H1 (cell line): ENCODE results near the gene PDE2A. TPM values are rescaled to one million over a fixed set of nuclear protein-coding genes. Genes with fewer than 3 reads are reported as not detected.

Experiments used
- CTCF ChIA-PET: fragments of 300-600 bp; sonication (Branson Sonifier 250); formaldehyde crosslinking; loops from one replicate; lab custom pipeline; 2021; ENCODE audit not compliant: partially characterized antibody; lab: Charles Lee
- POLR2A ChIA-PET: fragments of 300-600 bp; sonication (Branson Sonifier 250); formaldehyde crosslinking; loops from one replicate; lab custom pipeline; 2021; ENCODE audit warnings: inconsistent platforms; ENCODE audit not compliant: partially characterized antibody; lab: Charles Lee
- DNase-seq, 2 experiments: peaks; one replicate each; pipeline versions ENCODE4 v3.0.0 to v3.0.0-alpha.2; 2010 to 2022; ENCODE audit warnings: low spot score in 2 of 2, low read depth in 1 of 2, mixed read lengths in 1 of 2
- FAIRE-seq: peaks from 2 replicates; lab custom pipeline; 2011; peaks lifted over from hg19 to GRCh38; lab: Jason Lieb, UNC
- H2AFZ ChIP-seq: 2 replicates; pipeline ENCODE4 v1.8.1; 2012; ENCODE audit warnings: low read length, inconsistent platforms
- H2AK5ac ChIP-seq: 2 replicates; pipeline ENCODE4 v1.6.1; 2013; ENCODE audit warnings: low read depth, low read length
- H2BK120ac ChIP-seq: replicated peaks from 2 replicates; pipeline ENCODE3; 2013; ENCODE audit warnings: low read depth, low read length, inconsistent platforms
- H2BK12ac ChIP-seq: 2 replicates; pipeline ENCODE4 v1.6.1; 2013; ENCODE audit warnings: low read depth, low read length
- H2BK15ac ChIP-seq: 2 replicates; pipeline ENCODE4 v1.6.1; 2013; ENCODE audit warnings: low read length
- H2BK20ac ChIP-seq: 2 replicates; pipeline ENCODE4 v1.6.1; 2013; ENCODE audit warnings: low read length
- H2BK5ac ChIP-seq: 2 replicates; pipeline ENCODE4 v1.6.1; 2013; ENCODE audit warnings: low read depth, low read length
- H3K14ac ChIP-seq: 2 replicates; pipeline ENCODE4 v1.6.1; 2013; ENCODE audit warnings: inconsistent platforms; ENCODE audit not compliant: insufficient read length
- H3K18ac ChIP-seq: 2 replicates; pipeline ENCODE4 v1.6.1; 2013; ENCODE audit warnings: low read length; ENCODE audit errors: extremely low read depth
- H3K23ac ChIP-seq: 2 replicates; pipeline ENCODE4 v1.6.1; 2013; ENCODE audit warnings: inconsistent platforms; ENCODE audit not compliant: insufficient read length
- H3K23me2 ChIP-seq: 2 replicates; pipeline ENCODE4 v1.6.1; 2013; ENCODE audit warnings: low read depth, low read length
- H3K27ac ChIP-seq: 2 replicates; pipeline ENCODE4 v1.6.1; 2011; ENCODE audit warnings: low read depth, low read length, inconsistent platforms
- H3K27me3 ChIP-seq, 4 experiments: replicated peaks in 1 of 4; 1 replicate in 1 of 4; 2 replicates in 3 of 4; pipeline versions ENCODE4 v1.6.1 to v1.8.1; 2011 to 2013; ENCODE audit warnings: low read length in 3 of 4, mild to moderate bottlenecking in 3 of 4, inconsistent platforms in 2 of 4, mixed read lengths in 2 of 4, moderate library complexity in 1 of 4; ENCODE audit not compliant: control insufficient read depth in 3 of 4, insufficient read depth in 3 of 4; ENCODE audit errors: extremely low read depth in 1 of 4
- H3K36me3 ChIP-seq, 4 experiments: 2 replicates each; pipeline versions ENCODE4 v1.6.1 to v1.8.1; 2011 to 2013; ENCODE audit warnings: mild to moderate bottlenecking in 4 of 4, low read length in 3 of 4, moderate library complexity in 2 of 4, control low read depth in 1 of 4, inconsistent platforms in 1 of 4; ENCODE audit not compliant: insufficient read depth in 4 of 4, control insufficient read depth in 2 of 4
- H3K4ac ChIP-seq: replicated peaks from 2 replicates; pipeline ENCODE3; 2013; ENCODE audit warnings: low read length, low read depth, mixed read lengths, inconsistent platforms; ENCODE audit not compliant: insufficient read length
- H3K4me1 ChIP-seq, 4 experiments: replicated peaks in 1 of 4; 1 replicate in 1 of 4; 2 replicates in 3 of 4; pipeline versions ENCODE4 v1.6.1 to v1.8.1; 2011 to 2013; ENCODE audit warnings: low read length in 3 of 4, inconsistent platforms in 2 of 4, mixed read lengths in 1 of 4; ENCODE audit not compliant: insufficient read depth in 4 of 4, control insufficient read depth in 3 of 4
- H3K4me2 ChIP-seq, 2 experiments: 2 replicates each; pipeline versions ENCODE4 v1.6.1 to v1.8.1; 2011 to 2013; ENCODE audit warnings: low read depth in 2 of 2, low read length in 2 of 2, control low read depth in 1 of 2, inconsistent platforms in 1 of 2, mild to moderate bottlenecking in 1 of 2; ENCODE audit not compliant: insufficient read depth in 1 of 2
- H3K4me3 ChIP-seq, 4 experiments: fragments of 200-600, 300-600 bp in 1 of 4; sonication (generic), shearing (Covaris generic), sonication (Bioruptor Twin) in 1 of 4; 2 replicates each; pipeline versions ENCODE4 v1.5.1 to v1.8.1; 2011 to 2016; ENCODE audit warnings: low read length in 4 of 4, low read depth in 3 of 4, control low read depth in 2 of 4, inconsistent platforms in 2 of 4, mild to moderate bottlenecking in 2 of 4, mixed read lengths in 1 of 4, moderate library complexity in 1 of 4; ENCODE audit not compliant: insufficient read depth in 2 of 4; ENCODE audit errors: extremely low read depth in 1 of 4
- H3K56ac ChIP-seq: replicated peaks from 2 replicates; pipeline ENCODE3; 2013; ENCODE audit warnings: low read depth, mild to moderate bottlenecking, mixed read lengths, low read length, inconsistent platforms; ENCODE audit not compliant: insufficient read length
- H3K79me1 ChIP-seq: 2 replicates; pipeline ENCODE4 v1.6.1; 2013; ENCODE audit warnings: low read depth, low read length, control low read depth
- H3K79me2 ChIP-seq, 2 experiments: 2 replicates each; pipeline versions ENCODE4 v1.6.1 to v1.8.1; 2012 to 2013; ENCODE audit warnings: low read length in 2 of 2, mild to moderate bottlenecking in 2 of 2, inconsistent platforms in 1 of 2; ENCODE audit not compliant: insufficient read depth in 2 of 2, control insufficient read depth in 1 of 2
- H3K9ac ChIP-seq, 4 experiments: replicated peaks in 1 of 4; 1 replicate in 1 of 4; 2 replicates in 3 of 4; pipeline versions ENCODE4 v1.6.1 to v1.8.1; 2011 to 2013; ENCODE audit warnings: low read depth in 3 of 4, low read length in 3 of 4, control low read depth in 2 of 4, mild to moderate bottlenecking in 2 of 4, moderate library complexity in 2 of 4, inconsistent platforms in 1 of 4; ENCODE audit errors: extremely low read depth in 1 of 4
- H3K9me3 ChIP-seq, 2 experiments: 2 replicates each; pipeline versions ENCODE4 v1.6.1 to v1.8.1; 2012 to 2013; ENCODE audit warnings: mild to moderate bottlenecking in 2 of 2, moderate library complexity in 2 of 2, control low read depth in 1 of 2, inconsistent platforms in 1 of 2, low read depth in 1 of 2, low read length in 1 of 2, mixed read lengths in 1 of 2; ENCODE audit not compliant: insufficient read depth in 2 of 2
- H4K20me1 ChIP-seq, 2 experiments: replicated peaks in 1 of 2; 2 replicates each; pipeline versions ENCODE3 to v1.8.1; 2011 to 2013; ENCODE audit warnings: inconsistent platforms in 2 of 2, low read length in 2 of 2, mild to moderate bottlenecking in 1 of 2; ENCODE audit not compliant: insufficient read depth in 2 of 2, control insufficient read depth in 1 of 2
- H4K5ac ChIP-seq: 2 replicates; pipeline ENCODE4 v1.6.1; 2013; ENCODE audit warnings: low read length, low read depth, mixed read lengths, inconsistent platforms; ENCODE audit not compliant: insufficient read length
- H4K8ac ChIP-seq: 2 replicates; pipeline ENCODE4 v1.8.0; 2013; ENCODE audit warnings: mild to moderate bottlenecking, moderate library complexity, low read length, inconsistent platforms; ENCODE audit not compliant: insufficient read depth; ENCODE audit errors: extremely low read depth
- H4K91ac ChIP-seq: replicated peaks from 2 replicates; pipeline ENCODE3; 2013; ENCODE audit warnings: low read length, mixed read lengths, inconsistent platforms; ENCODE audit not compliant: insufficient read length
- BCL11A ChIP-seq, 2 experiments: IDR thresholded peaks; one replicate each; pipeline ENCODE4 v1.6.1; 2011; ENCODE audit warnings: low read depth in 2 of 2, low read length in 2 of 2, mild to moderate bottlenecking in 2 of 2
- CEBPB ChIP-seq: IDR thresholded peaks from 2 replicates; pipeline ENCODE4 v1.6.1; 2012; ENCODE audit warnings: low read depth, low read length
- CTBP2 ChIP-seq: IDR thresholded peaks from 2 replicates; pipeline ENCODE4 v1.7.0; 2011; ENCODE audit warnings: borderline replicate concordance, mild to moderate bottlenecking, moderate library complexity, mixed read lengths, low read length; ENCODE audit not compliant: insufficient read depth, insufficient read length
- EP300 ChIP-seq, 2 experiments: IDR thresholded peaks; 1 replicate in 1 of 2; 2 replicates in 1 of 2; pipeline ENCODE4 v1.6.1; 2011 to 2012; ENCODE audit warnings: low read depth in 2 of 2, low read length in 2 of 2, mild to moderate bottlenecking in 2 of 2, borderline replicate concordance in 1 of 2, inconsistent platforms in 1 of 2, moderate library complexity in 1 of 2
- HDAC6 ChIP-seq: IDR thresholded peaks from one replicate; pipeline ENCODE4 v1.7.1; 2012; ENCODE audit warnings: low read depth, mild to moderate bottlenecking, inconsistent platforms, low read length, moderate library complexity
- MAFK ChIP-seq: IDR thresholded peaks from 2 replicates; pipeline ENCODE4 v1.6.1; 2012; ENCODE audit warnings: low read depth, mild to moderate bottlenecking, improper control_type of control experiment, low read length
- NANOG ChIP-seq: IDR thresholded peaks from 2 replicates; pipeline ENCODE4 v1.6.1; 2011; ENCODE audit warnings: low read length, low read depth, mild to moderate bottlenecking, inconsistent platforms; ENCODE audit not compliant: insufficient read depth, poor library complexity, severe bottlenecking
- POLR2A ChIP-seq, 2 experiments: IDR thresholded peaks; 1 replicate in 1 of 2; 2 replicates in 1 of 2; pipeline ENCODE4 v1.6.1; 2011; ENCODE audit warnings: low read depth in 2 of 2, low read length in 2 of 2, mild to moderate bottlenecking in 2 of 2; ENCODE audit errors: control extremely low read depth in 1 of 2
- RNF2 ChIP-seq: fragments of 200-900, 300-1000 bp; sonication (generic); IDR thresholded peaks from 2 replicates; pipeline ENCODE4 v1.7.1; 2016; ENCODE audit warnings: borderline replicate concordance, low read depth, mild to moderate bottlenecking, antibody characterized with exemption, low read length; ENCODE audit not compliant: poor library complexity, severe bottlenecking; ENCODE audit errors: missing control alignments
- SP1 ChIP-seq: IDR thresholded peaks from 2 replicates; pipeline ENCODE4 v1.6.1; 2011; ENCODE audit warnings: low read depth, low read length
- SP4 ChIP-seq: IDR thresholded peaks from 2 replicates; pipeline ENCODE4 v1.6.1; 2012; ENCODE audit warnings: low read length, inconsistent platforms
- TBP ChIP-seq: IDR thresholded peaks from 2 replicates; pipeline ENCODE4 v1.6.1; 2011; ENCODE audit warnings: low read depth, low read length, improper control_type of control experiment
- ZNF274 ChIP-seq: IDR thresholded peaks from 2 replicates; pipeline ENCODE4 v1.7.0; 2012; ENCODE audit warnings: low read length, borderline replicate concordance; ENCODE audit errors: extremely low read depth
- WGBS, 2 experiments: shearing (Covaris generic) in 1 of 2; methylation state at CpG; one replicate each; pipeline versions ENCODE4 v1.1.6 to v1.1.7; 2013 to 2015; ENCODE audit warnings: low lambda C conversion rate in 2 of 2, mixed read lengths in 2 of 2, inconsistent platforms in 1 of 2, low coverage in 1 of 2, missing lambda C conversion rate in 1 of 2; ENCODE audit not compliant: insufficient replicate concordance in 2 of 2, insufficient coverage in 1 of 2, insufficient read length in 1 of 2; ENCODE audit errors: extremely low coverage in 1 of 2, missing lambda C conversion rate in 1 of 2; 5-methylcytosine and 5-hydroxymethylcytosine counted together
- polyA plus RNA-seq, 7 experiments: library from polyadenylated mRNA; depleted of rRNA in 3 of 7; stranded (reverse) in 5 of 7; unstranded in 2 of 7; fragments of >200 nt in 5 of 7; fragments of 200-250 nt in 2 of 7; gene quantifications; 1 replicate in 5 of 7; 2 replicates in 1 of 7; 4 replicates in 1 of 7; pipeline versions ENCODE4 v1.2.1 to v1.2.3, GENCODE V29; 2011 to 2013; ENCODE audit warnings: missing spikeins in 2 of 7, mixed read lengths in 2 of 7
- total RNA-seq: library from RNA; stranded (reverse); fragmentation: NEBNext Ultra II Directional; extraction: Animal tissue kit (Norgen Biotek cat#: 25700); gene quantifications from 2 replicates; pipeline ENCODE4 v1.2.1, GENCODE V29; 2021

The PDE2A gene
- total and polyA plus RNA-seq, 2 of the 8 experiments (the other 6 are each of a cell fraction or from before 2014, with no cell fraction given) = 3.4 to 7.1 TPM

GRCh38 chr11:72682858-72683243 lies 8.6 kb upstream of the PDE2A start:
- Histone ChIP-seq H2BK120ac (no peak overlapping the region), H3K4me3 (no peak overlapping the region), H3K4me1 (peaks cover 0 to 16% (median 6%) of the 10 kb centered on the region in 4 experiments; a peak in 4 of 7 replicates), H3K56ac (no peak overlapping the region), H3K79me1 (no peaks in the 10 kb centered on the region), H3K4me2 (no peak overlapping the region), H3K23ac (no peak overlapping the region), H4K8ac (no peak overlapping the region), H2AK5ac (no peak overlapping the region), H3K27me3 (peaks cover 0 to 14% (median 5%) of the 10 kb centered on the region in 4 experiments; a peak in 3 of 7 replicates), H2AFZ (no peak overlapping the region), H3K18ac (no peak overlapping the region), H3K9me3 (no peaks in the 10 kb centered on the region), H4K5ac (no peak overlapping the region), H2BK20ac (no peak overlapping the region), H3K23me2 (no peaks in the 10 kb centered on the region), H2BK15ac (no peak overlapping the region), H2BK5ac (no peak overlapping the region)
- POLR2A ChIA-PET = no interaction called here
- 86% methylated on average over 4 of the region's 4 CpGs; no CpG with 5 or more reads in 1 of the 2 experiments for WGBS, 2 experiments
- DNase-seq = no peak
- TF ChIP-seq RNF2 (no peak), CEBPB (no peak), EP300 (IDR thresholded peaks at IDR 0.05; ENCODE audit: borderline replicate concordance in 1 of 2, low read depth in 2 of 2, low read length in 2 of 2) (no peak), CTBP2 (no peak), ZNF274 (no peak), SP1 (no peak), HDAC6 (no peak), SP4 (no peak), TBP (no peak), NANOG (no peak), POLR2A (IDR thresholded peaks at IDR 0.05; ENCODE audit: control extremely low read depth in 1 of 2, low read depth in 2 of 2, low read length in 2 of 2) (no peak), BCL11A (IDR thresholded peaks at IDR 0.05; ENCODE audit: low read depth in 2 of 2, low read length in 2 of 2) (no peak), MAFK (no peak)
- TF ChIP-seq, all 59 proteins: peak for 0
- Histone ChIP-seq H2BK12ac (no peak overlapping the region), H3K36me3 (peaks cover 0 to 3% (median 0%) of the 10 kb centered on the region in 4 experiments; a peak in 2 of 8 replicates), H3K4ac (no peak overlapping the region), H3K79me2 (no peaks in the 10 kb centered on the region), H4K91ac (no peak overlapping the region), H3K14ac (no peak overlapping the region), H4K20me1 (peaks cover 11 to 24% of the 10 kb centered on the region in 2 experiments), H3K9ac (no peak overlapping the region), H3K27ac (no peak overlapping the region)
- FAIRE-seq = no peak
- CTCF ChIA-PET = interaction anchor here (0.7 to 19.1 kb wide), 30 partner anchors 8 to 379 kb away, joined by 3 to 384 read pairs (median 10); partner anchors contain the start of gene PDE2A
